ENCODE results near the gene AGMO.

Gene AGMO

GRCh38 chr7:15494711-15495110 lies 67.1 kb downstream of the AGMO start:
- no peak for DNase-seq

DNA sequence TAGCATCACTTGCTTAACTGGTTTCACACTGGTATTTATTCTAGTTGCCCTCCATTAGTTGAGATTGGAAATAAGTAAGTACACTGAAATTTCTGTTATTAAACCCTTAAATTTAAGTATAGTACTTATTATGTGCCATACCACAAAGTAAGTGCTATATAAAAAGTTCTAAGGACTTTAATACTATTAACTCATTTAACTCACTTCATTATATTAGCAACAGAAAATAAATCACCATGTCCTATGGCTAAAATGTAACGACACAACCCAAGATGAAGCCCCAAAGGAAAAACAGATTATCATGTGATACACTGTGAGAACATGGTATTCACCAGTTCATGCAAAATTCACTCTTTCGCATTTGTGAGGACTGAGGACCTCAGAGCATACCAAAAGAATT lies 70.5 kb downstream of the AGMO start:
- DNase-seq = no peak

- no peak for DNase-seq
Measured at GRCh38 chr7:15490291-15490690, 71.5 kb downstream of the AGMO start.

- no peak for DNase-seq
Measured at GRCh38 chr7:15489861-15490260, 72.0 kb downstream of the AGMO start.

DNA sequence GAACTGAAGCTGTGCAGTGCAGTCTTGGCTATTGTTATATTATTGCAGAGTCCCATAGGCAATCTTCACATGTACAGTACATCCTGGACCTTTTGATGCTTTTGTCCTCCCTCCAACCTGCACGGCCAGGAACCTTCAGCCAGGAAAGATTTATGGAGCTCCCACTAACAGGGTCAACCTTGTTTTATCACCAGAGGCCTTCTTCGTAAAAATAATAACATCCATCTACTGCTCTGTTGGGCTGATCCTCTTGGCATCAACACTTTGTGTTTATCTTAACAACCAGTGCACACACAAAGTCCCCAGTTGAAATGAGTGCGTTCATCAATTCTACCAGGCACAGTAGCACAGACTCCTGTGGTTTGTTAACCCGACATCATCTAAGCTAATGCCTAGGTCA lies 72.4 kb downstream of the AGMO start:
- DNase-seq = no peak

- no peak for DNase-seq
Measured at GRCh38 chr7:15488401-15488800, 73.4 kb downstream of the AGMO start.

DNA sequence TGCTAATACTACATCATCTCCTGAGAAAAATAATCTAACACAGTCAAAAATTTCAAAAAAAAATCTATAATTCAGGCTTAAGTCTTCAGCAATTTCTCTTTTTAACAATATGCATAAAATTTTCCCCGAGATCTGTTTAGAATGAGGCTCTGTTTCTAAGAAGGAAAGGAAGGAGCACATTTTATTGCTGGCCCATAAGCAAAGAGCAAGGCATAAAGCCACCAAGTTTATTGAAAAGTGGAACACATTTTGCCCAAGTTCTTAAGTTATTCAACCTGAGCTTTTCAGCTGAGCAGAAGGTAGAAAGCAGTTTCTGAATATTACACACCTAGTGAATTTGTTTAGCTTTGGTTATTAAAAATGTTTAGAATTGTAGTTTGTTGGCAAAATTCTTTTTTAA lies 73.9 kb downstream of the AGMO start:
- no peak for DNase-seq

GRCh38 chr7:15485998-15486397 lies 75.8 kb downstream of the AGMO start:
- DNase-seq = no peak

DNA sequence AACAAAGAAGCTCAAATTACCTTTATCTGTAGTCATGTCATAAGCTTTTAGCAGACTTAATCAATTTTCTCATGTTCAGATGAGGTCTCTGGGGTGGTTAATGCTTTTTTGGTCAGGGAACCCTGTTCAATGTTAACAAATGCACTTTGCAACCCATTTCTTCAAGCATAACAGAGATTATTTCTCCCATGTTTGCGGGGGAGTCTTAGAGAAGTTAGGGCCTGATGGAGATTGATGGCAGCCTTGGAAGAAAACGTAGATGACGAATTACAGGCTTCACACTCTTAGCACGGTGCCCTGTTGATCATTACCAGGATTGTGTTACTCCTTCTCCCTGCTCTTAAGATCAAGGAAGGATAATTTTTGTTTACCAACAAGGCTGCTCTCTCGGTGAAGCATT lies 76.4 kb downstream of the AGMO start:
- no peak for DNase-seq

GRCh38 chr7:15481132-15481531 lies 80.7 kb downstream of the AGMO start:
- DNase-seq = no peak

DNA sequence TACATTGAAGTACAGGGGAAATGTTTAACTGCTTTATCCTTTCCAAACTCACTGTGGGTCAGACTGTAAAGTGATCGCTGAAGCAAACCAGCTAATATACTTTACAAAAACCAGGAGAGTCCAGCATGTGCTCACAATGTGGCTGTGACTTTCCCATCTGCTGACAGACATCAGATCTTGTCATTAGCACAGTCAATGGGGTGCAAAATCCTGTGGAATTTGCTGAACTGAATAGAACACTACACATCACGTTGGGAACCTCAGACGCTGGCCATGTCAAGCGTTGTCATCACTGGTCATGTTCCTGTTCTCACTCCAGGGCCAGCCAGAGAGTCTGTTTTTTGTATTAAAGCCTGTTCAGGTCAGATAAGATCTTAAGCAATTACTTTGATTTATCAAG lies 83.4 kb downstream of the AGMO start:
- no peak for DNase-seq

DNA sequence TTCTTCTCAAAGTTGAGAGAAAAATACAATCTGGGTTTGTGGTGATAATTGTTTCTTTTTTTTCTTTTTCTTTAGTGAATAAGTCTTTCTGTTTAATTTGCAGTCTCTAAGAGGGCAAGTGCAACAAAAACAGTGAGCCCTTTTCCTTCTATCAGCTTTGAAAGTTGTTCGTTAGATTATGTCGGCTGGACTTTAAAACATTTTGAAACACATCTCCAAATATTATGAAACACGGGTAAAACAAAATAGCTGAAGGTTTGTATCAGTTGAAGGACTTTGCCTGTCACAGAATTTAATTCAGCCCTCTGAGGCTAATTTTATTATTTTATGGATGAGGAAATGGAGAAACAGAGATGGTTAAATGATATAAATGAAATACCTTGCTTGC lies 85.3 kb downstream of the AGMO start:
- no peak for DNase-seq

- DNase-seq = no peak
Measured at GRCh38 chr7:15475808-15476530, 85.8 kb downstream of the AGMO start.

- no peak for DNase-seq
Measured at GRCh38 chr7:15471669-15471950, 90.2 kb downstream of the AGMO start.

DNA sequence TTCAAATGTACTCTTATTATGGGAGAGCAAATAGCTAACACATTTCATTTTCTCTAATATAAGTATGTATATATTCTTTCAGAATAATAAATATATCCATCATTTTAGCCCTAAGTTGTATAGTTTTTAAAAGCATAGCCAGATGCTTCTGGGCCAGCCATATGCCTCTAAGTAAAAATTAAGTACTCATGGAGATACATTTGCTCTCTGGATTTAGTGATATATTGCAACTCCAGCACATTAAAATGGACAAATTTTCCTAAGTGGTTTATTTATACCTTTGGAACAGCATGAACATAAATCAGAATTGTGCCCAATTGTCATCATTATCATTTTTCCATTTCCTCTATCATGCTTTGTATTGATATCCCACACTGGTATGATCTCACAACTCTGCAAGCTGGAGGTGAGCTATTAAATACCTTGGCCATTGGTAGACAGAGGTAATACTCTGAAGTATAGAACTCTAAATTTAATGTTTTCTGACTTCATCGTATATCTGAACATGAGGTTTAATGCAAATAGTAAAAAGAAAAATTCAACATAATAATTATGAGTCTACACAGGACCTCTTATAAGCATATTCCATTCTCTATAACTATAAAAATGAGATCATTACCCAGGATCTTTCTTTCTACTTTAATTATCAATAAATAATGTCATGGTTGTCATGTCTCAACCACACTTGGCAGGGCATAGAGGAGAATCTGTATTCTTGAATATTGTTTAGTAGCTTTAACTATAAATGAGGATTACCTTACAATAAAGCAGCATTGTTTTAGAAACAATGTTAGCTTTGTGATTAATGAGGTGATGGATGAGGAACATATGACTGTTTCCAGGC lies 90.8 kb downstream of the AGMO start:
- DNase-seq = no peak

DNA sequence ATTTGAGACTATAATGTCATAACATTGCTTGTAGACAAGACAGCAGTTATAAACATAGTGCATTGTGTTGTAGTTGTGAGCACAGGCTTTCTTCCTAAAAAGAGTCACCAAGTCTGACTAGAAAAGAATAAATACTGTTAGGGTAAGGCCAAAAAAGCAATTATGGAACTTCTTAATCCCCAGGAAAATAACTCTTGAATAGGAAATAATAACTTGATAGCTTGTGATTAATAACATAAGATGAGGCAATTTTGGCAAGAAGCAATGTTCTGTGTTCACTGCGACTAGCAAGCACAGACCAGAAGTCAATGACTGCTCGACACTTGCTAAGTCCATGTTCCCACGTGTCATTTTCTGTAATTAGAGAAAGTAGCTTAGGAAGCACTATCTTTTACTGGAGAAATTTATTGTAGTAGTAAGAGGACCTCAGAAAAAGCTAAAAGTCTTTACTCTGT lies 97.1 kb downstream of the AGMO start:
- DNase-seq = no peak

GRCh38 chr7:15463801-15464666 lies 97.8 kb downstream of the AGMO start:
- DNase-seq = no peak

- DNase-seq = no peak
Measured at GRCh38 chr7:15462721-15463389, 99.0 kb downstream of the AGMO start.

DNA sequence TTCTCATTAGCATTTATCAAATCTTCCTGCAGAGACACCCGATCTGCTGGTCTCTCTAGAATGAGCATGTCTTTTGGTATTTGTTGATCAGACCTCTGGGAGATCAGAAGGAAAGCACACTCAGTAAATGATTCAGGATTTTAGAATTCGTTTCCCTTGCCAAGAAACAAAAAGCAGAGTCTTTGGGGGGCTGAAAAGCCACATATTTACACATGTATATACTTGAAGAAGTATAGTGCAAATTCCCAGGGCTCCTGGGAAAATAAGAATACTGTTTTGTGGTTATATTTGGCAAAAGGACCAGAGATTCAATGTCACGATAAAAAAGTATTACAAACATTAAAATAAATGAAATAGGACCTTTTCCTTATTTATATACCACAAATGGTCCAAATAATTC lies 100.2 kb downstream of the AGMO start:
- no peak for DNase-seq

DNA sequence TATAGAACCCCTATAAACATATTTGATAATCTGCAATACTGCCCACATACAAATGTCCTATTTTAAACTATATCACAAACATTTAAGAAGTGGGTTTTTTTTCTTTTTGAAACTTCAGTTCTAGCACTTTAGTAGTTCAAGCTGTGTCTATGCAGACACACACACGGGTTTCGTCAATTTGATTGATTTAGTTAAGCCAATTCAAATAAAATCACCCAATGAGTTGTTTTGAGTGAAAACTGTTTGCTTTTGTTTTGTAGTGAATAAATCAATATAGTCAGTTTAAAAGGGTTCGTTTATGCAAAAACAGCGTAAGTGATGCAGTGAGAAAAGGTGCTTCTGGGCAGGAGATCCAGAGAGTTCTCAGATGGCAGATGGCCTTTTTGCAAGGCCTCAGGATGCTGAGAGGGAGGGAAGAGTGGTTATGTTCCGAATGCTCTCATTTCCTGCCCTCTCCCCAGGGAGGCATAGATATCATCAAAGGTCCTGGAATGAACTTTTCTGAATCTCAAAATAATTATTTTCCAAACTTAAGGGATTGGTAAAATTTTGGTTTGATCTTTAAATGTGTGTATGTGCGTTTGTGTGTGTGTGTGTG lies 102.7 kb downstream of the AGMO start:
- peak; percentile 29 for DNase-seq

- no peak for DNase-seq
Measured at GRCh38 chr7:15457990-15458955, 103.5 kb downstream of the AGMO start.

Measured in NCI-H1436 (cell line).